PFSK-1 (cell line): Measurements from ENCODE around the gene LZTS2.

Experiments used
- FOXP2 ChIP-seq: optimal IDR thresholded peaks from 2 replicates; pipeline ENCODE3; 2011; ENCODE audit warnings: borderline replicate concordance, control low read depth, inconsistent platforms; ENCODE audit not compliant: insufficient read depth; ENCODE audit errors: extremely low read length, extremely low read depth
- POLR2AphosphoS5 ChIP-seq: IDR thresholded peaks from 2 replicates; pipeline ENCODE4 v1.6.1; 2012; ENCODE audit warnings: low read depth, mild to moderate bottlenecking, control low read depth, low read length, moderate library complexity
- SIN3A ChIP-seq: IDR thresholded peaks from 2 replicates; pipeline ENCODE4 v1.6.1; 2012; ENCODE audit warnings: mild to moderate bottlenecking, low read length, moderate library complexity, borderline replicate concordance; ENCODE audit not compliant: insufficient read depth

GRCh38 chr10:101018600-101019439, 19.2 kb downstream of the LZTS2 start:
- TF ChIP-seq FOXP2 (no peak), SIN3A (no peak), POLR2AphosphoS5 (no peak)
